Right renal cortex interstitium (tissue), 3 donors: ENCODE data around the gene PDE3B. TPM values are rescaled to one million over a fixed set of nuclear protein-coding genes. Genes with fewer than 3 reads are reported as not detected.
A peak's percentile ranks its signal among the peaks of the same experiment; 100 is the strongest.
"Not testable (repeated sequence)": the region's sequence is repeated elsewhere in the genome, so short reads cannot be mapped to it uniquely, and the experiment has no call there.

ENCODE experiments used
- DNase-seq, 3 donors: peaks; one replicate each; pipeline ENCODE4 v3.0.0-alpha.2; 2013; ENCODE audit warnings: low read depth in 3 of 3, low spot score in 2 of 3
- polyA plus RNA-seq, 3 donors: library from polyadenylated mRNA; unstranded; fragments of 120-200 nt; gene quantifications; one replicate each; pipeline ENCODE4 v1.2.1, GENCODE V29; 2013; ENCODE audit not compliant: insufficient read length in 3 of 3

The PDE3B gene
- polyA plus RNA-seq, 3 donors = 6.8 to 9.1 (median 7.7) TPM

DNA sequence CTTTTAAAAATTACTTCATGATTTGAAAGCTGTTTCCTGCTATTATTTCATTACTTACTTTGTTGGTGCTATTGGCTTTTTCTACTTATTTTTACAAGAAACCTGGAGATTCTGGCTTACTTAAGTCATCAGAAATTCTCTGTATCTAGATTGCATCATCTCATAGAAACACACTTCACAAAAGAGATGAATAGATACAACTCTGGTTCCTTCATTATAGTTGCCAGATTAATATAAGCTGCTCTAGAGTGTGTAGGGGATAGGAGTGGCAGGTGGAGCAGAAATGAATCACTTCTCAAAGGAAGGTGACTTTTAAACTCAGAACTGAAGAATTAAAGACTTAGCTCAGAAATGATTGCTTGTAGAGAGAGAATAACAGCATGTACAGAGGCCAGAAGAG lies 228.4 kb downstream of the PDE3B start:
- no peak for DNase-seq

DNA sequence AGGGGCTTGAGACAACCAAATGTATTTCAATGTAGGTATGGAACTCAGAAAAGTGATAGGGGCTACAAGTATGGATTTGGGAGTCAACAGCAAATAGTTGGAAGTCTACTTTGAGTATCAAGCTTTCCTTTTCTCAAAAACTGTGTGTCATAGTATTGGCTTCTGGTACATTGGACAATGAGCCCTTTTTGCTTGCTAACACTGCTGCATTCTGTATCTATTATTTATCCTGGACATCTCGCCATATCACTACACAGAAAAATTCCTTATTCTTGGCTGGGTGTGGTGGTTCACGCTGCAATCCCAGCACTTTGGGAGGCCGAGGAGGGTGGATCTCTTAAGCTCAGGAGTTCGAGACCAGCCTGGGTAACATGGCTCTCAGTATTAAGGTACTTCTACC lies 230.0 kb downstream of the PDE3B start:
- no peak for DNase-seq

DNA sequence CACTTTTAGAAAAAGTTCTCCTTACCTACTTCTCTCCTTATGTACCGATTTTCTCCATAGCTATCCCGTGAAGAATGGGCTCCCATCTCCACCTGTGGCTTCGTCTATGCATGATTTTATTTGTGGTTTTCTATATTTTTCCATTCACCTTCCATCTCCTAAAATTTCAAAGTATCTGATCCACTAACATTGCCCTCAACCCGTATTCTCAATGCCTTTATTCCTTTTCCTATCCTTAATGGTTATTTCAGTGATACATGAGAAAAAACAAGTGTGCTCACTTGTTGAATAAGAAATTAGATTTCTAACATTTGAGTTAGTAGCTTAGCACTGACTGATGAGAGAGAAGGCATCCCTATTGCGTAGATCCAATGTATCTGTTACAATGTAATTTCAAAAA lies 231.6 kb downstream of the PDE3B start:
- no peak for DNase-seq

DNA sequence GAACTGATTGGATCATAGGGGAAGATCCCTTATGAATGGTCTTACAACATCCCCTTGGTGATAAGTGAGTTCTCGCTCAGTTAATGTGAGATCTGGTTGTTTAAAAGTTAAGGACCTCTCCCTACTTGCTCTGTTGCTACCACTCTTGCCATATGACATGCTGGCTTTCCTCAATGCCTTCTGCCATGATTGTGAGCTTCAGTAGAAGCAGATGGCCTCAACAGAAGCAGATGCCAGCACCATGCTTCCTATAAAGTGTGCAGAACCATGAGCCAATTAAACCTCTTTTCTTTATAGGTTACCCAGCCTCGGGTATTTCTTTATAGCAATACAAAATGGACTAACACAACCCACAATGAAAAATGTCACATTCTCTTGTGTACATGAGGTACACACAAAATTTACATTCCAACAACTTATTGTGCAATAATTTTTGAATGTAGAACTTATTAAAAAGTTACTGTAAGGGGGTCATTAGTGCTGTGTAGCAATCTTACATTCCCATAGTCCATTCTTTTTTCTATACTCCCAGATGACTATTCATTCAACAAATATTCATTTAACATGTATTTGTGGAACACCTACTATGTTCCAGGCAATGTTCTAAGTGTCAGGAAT lies 238.1 kb downstream of the PDE3B start:
- no peak for DNase-seq

DNA sequence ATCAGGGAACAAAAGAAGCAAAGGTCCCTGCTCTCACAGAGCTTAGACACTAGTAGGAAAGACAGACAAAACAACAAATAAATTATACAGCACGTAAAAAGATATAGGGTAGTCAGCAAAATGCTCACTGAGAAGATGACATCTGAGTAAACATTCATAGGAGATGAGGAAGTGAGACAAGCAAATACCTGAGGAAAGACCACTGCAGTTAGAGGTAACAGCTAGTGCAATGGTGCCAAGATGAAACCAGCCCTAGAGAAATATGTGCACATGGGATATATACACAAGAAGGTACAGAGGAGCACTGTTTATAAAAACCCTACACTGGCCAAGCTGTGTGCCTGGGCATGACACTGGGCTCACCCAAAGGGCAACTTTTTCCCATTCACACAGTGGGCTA lies 238.6 kb downstream of the PDE3B start:
- DNase-seq = no peak

DNA sequence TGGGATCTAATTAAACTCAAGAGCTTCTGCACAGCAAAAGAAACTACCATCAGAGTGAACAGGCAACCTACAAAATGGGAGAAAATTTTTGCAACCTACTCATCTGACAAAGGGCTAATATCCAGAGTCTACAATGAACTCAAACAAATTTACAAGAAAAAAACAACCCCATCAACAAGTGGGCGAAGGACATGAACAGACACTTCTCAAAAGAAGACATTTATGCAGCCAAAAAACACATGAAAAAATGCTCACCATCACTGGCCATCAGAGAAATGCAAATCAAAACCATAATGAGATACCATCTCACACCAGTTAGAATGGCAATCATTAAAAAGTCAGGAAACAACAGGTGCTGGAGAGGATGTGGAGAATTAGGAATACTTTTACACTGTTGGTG lies 240.1 kb downstream of the PDE3B start:
- DNase-seq = not testable (repeated sequence)

DNA sequence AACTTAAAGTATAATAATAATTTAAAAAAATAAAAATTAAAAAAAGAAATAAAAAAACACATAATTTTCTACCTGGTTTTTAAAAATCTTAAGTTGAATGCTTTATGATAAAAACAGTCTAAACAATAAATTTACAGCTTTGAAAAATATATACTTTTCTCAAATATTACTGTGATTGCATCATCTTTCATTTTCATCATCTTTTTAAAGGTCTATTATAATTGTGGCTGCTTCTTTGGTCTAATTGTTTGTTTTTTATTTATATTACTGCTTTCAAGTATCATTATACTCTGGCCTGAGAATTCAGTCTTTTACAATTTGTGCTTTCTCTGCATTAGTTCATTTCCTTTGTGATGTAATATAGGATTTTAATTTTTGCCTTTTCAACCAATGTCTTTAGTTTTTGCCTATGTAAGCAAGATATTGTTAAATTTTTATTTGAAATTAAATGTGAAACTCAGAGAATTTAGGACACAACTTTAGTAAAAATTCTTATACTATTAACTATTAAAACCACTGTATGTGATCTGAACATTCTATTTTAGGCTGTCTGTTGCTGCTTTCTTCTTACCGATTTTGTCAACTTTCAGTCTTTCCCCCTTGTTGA lies 241.2 kb downstream of the PDE3B start:
- DNase-seq = no peak

DNA sequence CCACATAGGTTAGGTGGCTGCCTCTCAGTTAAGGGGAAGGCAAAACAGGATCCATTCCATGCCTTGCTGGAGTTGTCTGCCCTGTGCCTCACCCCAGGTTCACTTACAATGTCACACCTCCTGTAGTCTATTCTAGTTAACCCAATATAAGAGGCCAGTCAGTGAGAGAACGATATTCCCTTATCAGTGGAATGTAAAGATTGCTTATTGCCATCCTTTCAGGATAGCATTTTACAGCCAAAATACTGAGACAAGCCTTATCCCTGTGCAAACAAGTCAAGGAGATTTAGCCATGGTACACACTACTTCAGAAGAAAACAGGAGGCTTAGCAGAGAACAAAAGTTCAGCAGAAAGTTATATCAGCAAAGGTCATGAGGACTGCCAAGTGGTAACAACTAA lies 242.9 kb downstream of the PDE3B start:
- DNase-seq = no peak

DNA sequence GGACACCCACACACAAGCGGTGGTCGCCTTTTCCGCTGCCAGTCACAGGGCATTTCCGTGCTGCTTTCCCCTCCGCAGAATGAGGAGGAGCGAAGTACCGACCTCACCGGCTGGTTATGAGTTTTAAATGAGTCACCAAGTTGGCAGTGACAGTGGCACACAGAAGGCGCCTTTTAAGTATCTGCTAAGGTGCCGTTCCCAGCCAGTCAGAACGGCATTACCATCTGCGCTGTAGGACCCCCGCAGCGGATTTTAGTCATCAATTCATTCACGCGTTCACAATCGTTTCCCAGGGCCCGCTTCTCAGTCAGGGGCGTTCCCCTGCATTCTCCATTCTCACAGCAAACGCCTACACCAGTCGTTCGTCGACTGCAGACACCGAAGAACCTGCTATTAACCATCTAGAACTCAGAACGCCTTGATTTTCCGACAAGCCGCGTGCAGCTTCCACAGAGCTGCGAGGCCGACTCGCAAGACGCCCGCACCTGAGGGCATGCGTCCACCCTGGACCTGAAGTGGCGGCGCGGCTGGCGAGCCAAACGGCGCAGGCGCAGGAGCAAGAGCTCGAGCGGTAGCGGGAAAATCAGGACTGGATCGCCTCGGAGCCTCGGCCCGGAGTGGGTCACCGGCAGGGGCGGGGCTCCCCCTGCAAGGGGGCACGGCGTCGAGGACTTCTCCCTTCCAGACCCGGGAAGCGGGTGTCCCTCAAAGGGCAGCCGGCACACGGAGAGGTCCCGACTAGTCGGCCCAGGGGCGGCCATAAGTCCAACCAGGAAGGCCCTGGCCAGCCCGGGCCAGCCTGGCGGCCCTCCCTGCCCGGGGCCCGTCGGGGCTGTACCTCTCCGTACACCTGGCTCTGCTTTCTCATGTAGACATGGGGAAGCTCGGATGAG lies 247.8 kb downstream of the PDE3B start:
- peak in 2 of 3 donors; percentile 77 to 79 for DNase-seq

DNA sequence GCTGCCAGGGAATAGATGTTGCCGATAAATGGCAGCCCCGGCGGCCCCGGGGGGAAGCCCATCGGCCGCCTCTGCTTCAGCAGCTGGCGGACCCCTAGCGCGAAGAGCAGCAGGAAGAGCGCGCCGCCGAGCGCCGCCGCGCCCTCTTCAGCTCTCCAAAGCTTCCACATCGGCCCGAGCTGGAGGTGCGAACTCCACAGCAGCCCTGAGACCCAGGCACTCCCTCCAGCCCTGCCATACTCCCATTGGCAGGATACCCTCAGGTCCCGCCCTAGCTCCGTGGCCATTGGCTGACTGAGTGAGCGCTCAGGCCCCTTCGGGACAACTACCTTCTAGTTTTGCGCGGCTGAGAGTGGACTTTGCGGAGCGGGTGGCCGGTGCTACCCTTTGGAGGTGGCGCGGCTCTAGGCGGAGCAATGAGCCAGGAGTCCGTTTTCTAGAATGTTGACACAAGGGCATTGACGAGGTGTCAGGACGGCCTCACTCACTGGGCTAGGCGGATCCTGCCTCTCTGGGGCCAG lies 248.5 kb downstream of the PDE3B start, which contains the start of gene CYP2R1:
Gene CYP2R1, minus strand, starts transcription at position 196 of the 521 bp plus-strand sequence. Its CDS starts 26 bp downstream, at position 170.
- peak; percentile 81 to 90 (median 81) for DNase-seq

DNA sequence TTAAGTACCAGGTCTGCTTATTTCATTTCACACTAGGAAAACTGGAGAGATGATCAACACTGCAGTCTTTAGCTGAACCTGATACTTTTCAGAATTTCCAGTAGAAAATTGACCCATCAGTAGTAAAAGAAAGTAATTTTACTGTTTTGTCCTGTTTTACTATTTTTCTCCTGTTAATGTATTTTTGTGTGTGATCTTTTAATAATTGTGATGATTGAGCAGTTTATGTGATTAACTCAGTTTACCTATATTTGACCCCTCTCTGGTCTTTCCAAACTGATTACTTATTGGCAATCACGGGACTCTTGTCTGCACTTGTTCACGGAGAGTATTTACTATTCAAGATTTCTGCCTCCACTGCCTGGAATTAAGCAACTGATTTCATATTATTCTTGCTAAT lies 249.0 kb downstream of the PDE3B start:
- DNase-seq = no peak

DNA sequence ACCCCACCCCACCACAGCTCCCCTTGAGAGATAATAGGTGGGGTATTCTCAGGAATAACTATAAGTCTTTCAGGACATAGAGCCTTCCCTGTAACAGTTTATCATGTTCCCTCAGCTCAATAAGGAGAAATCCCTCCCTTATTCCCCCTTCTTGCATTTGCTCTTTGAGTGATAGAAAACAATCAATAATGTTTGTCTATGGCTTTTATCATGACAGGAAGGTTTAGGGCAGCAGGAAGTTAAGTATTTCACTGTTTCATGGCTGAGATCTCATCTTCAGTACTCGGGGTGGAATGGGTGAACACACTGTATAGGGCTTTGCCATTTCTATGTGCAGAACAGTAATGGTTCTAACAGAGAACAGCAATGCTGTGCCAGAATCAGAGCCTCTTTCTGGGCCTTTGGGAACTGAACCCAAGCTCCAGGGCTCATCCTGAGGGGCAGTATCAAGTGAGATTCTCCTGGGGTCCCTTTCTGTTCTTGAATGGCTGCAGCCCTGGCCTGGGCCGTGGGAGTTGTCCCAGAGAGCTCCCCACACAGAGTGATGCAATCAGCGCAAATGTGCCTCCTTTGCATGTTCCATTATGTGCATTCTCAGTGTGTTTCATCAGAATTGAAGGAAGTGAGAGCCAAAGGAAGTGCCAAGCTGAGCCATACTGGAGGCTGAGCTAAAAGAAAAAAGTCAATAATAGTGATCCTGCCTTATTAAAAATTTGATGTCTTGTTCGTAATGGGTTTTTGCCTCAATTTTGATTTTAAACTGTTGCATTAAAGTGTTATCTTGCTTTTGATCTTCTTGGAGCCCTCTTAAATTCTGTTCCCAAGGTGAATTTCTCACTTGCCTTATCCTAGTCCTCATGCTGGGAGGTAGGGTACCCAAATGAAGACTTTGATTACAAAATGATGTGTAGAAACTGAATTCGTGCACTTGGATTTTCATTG lies 251.3 kb downstream of the PDE3B start:
- DNase-seq = no peak

DNA sequence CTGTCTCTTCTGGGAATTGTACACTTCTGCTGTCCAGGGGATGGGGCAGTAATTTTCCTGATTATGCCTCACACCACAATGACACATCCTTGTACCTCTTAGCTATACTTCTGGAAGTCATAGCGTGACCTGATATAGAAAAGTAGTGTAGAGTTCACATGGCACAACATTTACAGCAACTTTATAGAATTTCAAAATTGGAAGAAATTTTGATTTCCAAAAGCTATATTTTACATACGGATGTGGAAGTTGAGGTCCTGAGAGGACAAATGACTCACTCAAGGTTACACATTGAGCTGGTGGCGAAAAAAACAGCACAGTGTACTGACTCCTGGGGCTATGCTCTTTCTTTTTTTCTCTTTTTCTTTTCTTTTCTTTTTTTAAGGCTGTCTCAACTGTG lies 254.8 kb downstream of the PDE3B start:
- no peak for DNase-seq

DNA sequence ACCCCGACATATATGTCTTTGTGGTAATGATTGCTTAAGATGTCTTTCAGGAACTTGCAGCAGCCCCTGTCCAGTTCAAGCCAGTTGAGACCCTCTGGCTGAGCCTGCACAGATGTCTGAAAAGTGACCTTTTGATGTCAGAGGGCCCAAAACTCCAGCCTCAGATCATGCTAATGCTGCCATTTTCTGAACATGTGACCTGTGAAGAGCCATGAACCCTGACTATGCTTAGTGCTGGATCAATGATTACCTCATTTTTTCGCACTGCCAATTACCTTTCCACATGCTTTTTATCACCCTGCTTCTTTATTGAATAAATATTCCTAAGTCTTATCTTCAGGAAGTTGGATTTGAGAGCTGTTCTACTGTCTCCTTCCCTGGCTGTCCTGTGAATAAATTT lies 255.3 kb downstream of the PDE3B start:
- no peak for DNase-seq

DNA sequence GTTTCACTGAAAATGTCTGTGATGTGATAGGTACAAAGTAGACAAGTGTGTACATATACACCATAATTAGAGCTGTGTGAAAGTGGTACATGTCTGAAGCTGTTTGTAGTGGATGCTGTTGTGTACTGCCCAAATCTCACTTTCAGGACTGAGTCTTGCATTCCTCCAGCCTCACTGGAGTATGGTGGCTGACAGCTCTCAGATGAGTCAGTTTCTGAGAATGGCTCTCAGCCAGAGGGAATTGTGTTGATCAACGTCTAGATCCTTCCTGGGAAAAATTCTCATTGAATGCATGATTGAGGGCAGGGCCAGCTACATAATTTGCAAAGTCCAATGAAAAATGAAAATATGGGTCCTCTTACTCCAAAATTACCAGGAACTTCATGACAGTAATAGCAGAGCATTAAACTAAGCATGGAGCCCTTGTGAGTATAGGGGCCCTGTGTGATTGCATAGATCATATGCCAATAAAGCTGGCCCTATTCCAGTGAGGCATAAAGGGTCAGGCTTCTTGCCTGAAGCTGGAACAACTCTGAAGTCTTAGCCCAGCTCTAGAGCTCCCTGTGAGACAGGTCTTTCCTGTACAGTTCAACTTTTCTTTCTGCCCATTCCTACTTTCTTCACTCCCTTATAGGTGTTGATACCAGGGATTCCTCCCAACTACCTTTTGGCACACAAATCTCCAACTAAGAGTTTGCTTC lies 259.2 kb downstream of the PDE3B start:
- no peak for DNase-seq

DNA sequence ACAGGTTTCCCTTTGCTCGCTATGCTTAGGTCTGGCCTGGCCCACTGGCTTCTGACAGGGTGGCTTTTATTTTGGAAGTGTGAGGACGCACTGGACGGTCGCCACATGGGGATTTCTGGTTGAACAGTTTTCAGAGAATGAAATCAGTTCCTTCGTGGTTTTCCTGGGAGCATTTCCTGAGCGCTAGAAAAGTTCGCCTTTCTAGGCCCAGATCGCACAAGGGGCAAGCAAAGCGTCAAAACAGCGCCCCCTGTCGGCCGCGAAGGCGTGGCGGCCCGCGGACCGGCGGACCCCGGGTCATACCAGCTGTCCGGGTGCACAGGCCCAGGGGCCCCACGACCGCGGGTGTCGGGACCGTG lies 261.1 kb downstream of the PDE3B start:
- DNase-seq = peak in 1 of 3 donors; percentile 44

DNA sequence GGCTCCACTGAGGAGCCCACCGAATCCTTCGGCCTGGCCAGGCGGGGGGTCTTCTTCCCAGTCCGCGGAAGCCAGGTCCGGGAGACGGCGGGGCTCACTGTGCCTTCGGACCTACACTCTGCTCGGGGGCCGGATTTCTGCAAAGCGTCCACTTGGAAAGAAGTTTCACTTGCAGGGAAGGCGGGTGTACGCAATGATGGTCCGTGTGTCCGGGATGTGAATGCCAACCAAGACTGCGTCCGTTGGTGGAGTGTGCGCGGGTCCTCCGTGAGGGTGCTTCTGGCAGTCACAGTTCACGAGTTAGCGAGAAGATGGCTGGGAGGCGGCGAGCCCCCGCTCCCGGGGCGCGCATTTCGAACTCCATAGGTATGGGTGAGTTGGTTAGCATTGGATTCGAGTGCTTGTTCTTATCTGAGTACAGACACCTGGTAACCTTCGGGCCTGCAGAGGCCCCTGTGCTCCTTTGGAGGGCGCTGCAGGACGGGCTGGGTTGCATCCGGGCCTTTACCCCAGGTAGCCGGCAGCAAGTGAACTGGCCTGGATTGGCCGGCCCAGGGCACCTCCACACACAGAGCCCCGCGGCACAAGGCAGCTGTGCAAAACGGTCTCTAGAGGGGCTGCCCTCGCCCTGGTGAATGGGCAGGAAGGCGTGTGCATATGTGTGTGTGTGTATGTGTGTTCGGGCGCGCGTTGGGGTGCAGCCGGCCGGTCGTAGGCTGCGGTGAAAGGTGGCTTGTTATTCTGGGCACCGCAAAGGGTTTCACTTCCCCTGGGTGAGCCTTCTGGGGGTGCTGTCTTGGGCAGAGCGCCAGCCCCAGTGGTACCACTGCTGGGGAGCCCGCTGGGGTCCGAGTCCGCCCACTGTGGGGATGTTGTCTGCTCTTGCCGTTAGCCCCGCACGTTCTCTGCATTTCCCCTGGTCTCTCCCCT lies 261.8 kb downstream of the PDE3B start:
- peak in 1 of 3 donors; percentile 31 for DNase-seq

DNA sequence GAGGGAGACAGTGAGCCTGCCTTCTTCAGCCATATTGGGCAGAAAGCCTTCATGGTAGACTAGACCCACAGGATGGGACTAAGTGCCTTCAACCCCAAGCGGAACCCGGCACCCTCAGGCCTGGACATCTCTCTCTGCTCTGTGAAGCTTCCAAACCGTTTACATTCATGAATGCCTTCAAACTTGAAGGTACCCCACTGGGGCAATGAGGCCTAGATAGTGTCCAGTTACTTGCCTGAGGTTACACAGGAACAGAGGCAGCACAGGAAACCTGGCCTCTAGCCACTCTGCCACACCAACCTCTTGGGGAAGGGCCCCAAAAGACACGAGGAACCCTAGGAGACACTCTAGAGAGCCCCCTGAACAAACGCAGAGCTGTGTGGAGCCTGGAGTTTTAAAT lies 263.0 kb downstream of the PDE3B start:
- no peak for DNase-seq

DNA sequence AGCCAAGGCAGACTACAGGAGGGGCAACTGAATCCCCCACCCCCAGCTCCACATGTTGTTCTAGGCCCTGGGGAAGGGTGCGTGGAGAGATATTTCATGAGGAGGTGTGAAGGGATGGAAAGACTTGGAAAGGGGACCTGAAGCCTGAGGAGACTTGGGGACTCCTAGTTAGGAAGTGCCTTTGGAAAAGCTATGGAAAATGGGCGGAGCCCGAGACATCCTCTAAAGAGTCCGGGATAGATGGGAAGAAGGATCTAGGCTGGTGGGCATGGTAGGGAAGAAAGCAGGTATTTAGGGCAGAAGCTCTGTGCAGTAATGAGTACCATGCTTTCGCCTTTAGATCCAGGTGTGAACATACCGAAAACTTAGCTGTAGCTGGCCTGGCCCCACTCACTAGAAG lies 263.4 kb downstream of the PDE3B start:
- no peak for DNase-seq
